22Rv1 (cell line): ENCODE data around the gene SULT4A1.

ENCODE experiments used
- CTCF ChIP-seq: fragments of 450-650 bp; IDR thresholded peaks from 2 replicates; pipeline ENCODE4 v1.5.1; 2017; ENCODE audit warnings: mild to moderate bottlenecking
- ZFX ChIP-seq: fragments of 450-650 bp; IDR thresholded peaks from 2 replicates; pipeline ENCODE4 v1.6.1; 2017; ENCODE audit warnings: antibody characterized with exemption, borderline replicate concordance

GRCh38 chr22:43795320-43795719 lies 67.0 kb downstream of the SULT4A1 start:
- TF ChIP-seq CTCF (no peak), ZFX (no peak)
